ENCODE results near the gene TOM1L2.
"Not testable (repeated sequence)": the region's sequence is repeated elsewhere in the genome, so short reads cannot be mapped to it uniquely, and the experiment has no call there.

TOM1L2 gene

DNA sequence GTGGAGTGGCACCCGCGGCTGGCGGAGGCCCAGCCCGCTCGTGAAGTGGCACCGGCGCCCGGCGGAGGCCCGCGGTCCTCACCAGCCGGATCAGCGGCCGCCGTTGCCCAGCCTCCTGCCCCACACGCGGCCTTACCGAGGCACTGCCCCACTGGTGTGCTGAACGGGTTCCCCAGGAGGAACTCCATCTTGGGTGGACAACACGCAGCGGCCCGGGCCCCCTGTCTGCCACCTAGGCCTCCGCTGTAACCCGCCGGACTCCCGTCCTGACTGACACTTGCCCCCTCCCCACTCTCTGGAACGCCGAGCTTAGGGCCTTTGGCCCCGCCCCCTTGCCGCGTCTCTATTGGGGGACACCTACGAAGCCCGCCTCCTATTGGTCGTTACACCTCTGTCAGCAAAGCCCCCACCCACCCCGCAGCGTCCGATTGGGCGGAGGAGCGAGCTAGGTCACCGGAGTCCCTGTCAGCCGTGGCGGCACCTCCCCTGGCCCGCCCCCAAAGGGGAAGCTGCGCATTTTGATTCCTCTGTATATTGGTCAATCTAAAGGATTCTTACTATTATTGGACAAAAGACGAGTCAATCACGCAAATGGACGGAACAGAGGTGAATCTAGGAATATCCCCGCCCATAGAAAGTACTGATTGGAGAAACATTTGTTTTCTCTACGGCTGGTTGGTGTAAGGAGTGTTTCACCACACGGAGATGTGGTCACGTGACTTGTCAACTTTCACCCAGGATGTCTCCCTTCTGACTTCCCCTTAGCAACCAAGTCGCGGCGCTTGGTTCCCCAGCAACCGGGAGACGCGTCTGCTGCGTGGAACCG lies at the start of gene TOM1L2, which contains the start of gene DRC3:
Gene TOM1L2 (minus strand): TSS at position 275 of the 826 bp plus-strand sequence. CDS start 87 bp downstream, at position 188.
Gene DRC3 (plus strand): TSS at position 737 of the 826 bp plus-strand sequence. CDS start 4,737 bp downstream, outside the sequence.
- peak; percentile 100 for DNase-seq

DNA sequence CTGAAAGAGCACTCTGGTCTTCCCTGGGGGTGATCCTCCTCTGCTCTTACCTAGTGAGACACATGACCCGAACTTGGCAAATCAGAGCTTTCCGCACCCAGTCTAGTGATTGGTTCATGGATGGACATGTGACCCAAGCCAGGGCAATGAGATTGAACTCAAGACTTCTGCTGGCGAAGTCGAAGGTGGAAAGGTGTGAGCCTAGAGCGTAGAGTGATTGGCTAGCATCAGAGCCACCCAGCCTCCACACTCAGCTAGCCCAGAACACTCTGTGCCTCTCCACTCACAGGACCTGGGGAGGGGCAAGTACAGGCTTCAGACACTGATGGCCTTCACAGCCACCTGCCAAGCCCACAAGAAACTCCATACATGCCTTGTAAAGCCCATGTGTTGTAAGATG lies 49.2 kb upstream of the TOM1L2 start:
- DNase-seq: no peak

DNA sequence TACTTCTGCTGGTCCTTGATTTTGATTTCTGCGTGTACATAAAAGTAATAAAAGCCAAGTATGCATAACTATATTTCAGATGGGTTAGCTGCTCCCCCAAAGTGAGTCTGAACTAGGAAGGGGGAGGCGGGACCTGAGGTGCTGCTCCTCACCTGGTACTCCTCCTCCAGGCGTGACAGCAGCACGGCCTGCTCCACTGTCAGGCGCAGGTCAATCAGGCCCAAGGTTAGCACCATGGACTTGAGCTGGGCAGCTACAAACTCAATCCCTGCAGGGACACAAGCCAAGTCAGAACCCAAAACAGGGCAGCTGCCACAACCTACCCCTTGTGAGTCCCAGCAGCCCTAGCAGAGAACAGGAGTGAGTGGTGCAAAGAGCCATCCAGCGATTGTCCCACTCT lies 48.8 kb upstream of the TOM1L2 start:
- no peak for DNase-seq

DNA sequence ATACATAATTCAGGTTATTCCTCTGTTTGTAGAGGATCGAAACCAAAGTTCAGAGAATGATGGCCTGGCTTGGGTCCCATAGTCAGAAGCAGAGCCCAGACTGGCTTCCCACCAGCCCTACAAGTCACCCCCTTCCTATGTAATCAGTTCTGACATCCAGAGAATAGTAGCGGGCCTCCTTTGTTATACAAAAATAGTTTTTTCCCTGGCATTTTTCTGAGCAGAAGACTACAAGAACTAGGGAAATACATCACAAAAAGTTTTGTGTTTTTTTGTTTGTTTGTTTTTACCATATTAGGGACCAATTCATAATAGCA lies 47.6 kb upstream of the TOM1L2 start:
- DNase-seq: no peak

DNA sequence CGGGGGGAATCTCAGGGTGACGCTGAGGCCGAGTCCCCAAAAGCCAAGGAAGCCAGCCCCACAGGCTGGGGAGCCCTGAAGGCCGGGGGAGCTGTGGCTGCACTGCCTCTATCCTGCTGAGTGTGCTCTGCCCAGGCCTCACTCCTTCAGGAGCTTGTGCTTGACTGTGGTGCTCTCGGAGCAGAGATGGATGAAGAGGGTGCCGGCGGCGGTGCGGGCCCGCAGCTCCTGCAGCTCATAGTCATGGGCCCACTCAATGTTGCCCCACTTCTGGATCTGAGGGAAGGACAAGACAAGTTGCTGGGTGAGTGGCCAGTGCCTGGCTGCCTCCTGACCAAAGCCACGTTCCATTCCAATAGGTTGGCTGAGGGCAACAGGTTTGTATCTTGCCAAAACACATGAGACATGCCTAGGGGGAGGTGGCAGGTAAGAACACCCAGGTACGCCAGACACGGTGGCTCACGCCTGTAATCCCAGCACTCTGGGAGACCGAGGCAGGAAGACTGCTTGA lies 46.3 kb upstream of the TOM1L2 start:
- DNase-seq: no peak

DNA sequence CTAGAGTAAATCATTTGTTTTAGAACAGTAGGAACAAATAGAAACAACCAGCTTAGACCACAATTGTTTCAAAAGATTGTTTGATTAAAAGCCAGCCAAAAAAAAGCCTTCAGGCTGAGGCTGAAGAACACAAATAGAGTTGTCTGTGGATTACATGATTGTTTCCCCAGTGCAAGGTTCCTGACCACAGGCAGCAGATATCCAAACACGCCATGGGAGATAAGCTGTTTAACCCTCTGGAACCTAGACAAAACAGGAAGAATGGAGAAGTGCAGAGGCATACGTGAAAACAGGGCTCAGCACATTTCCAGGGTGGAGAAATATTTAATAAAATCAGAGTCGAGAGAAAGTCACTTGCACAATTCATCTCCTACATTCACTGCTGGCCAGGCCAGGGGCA lies 45.8 kb upstream of the TOM1L2 start:
- no peak for DNase-seq

DNA sequence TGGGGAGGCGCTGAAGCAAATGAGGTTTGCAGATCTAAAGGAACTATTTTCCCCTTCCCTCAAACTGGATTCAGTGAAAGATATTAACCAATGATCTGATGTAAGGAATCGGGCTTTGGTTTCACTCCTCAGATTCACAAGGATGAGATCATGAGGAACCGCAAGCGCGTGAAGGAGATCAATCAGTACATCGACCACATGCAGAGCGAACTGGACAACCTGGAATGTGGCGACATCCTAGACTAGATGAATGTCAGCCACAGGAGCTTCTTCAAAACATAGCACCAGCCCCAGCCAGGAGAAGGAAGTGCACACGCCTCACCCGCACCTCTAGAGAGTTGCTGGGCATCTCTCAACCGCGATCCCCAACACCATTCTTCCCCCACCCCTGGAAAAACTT lies 44.2 kb upstream of the TOM1L2 start:
- no peak for DNase-seq

DNA sequence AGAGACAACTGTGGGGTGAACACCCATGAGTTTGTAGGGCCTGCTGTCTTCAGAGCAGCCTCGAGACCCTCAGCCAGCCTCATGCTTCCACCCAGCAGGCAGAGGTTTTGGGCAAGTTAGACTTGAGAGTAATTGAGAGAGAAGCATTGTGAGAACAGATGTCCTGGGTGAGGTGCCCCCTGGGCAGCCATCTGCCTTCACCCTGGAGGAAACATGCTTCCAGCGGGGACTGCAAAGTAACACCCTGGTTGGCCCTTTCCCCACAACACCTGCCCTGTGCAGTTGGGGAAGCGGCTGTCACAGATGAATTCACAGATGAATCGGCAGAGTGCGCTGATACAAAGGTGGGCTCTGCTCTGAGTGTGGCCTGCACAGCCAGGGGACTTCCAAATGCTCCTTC lies 43.4 kb upstream of the TOM1L2 start:
- no peak for DNase-seq

DNA sequence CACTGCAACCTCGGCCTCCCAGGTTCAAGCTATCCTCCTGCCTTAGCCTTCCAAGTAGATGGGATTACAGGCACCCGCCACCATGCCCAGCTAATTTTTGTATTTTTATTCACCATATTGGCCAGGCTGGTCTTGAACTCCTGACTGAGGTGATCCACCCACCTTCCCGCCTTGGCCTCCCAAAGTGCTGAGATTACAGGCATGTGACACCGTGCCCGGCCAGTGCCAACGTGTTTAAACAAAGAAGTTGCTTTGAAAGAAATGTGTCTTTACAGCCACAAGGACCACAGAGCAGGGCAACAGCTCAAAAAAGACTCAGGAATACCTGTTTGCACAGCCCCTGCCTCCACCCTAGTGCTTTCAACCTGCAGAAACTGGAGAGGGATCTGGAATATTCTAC lies 41.8 kb upstream of the TOM1L2 start:
- no peak for DNase-seq

DNA sequence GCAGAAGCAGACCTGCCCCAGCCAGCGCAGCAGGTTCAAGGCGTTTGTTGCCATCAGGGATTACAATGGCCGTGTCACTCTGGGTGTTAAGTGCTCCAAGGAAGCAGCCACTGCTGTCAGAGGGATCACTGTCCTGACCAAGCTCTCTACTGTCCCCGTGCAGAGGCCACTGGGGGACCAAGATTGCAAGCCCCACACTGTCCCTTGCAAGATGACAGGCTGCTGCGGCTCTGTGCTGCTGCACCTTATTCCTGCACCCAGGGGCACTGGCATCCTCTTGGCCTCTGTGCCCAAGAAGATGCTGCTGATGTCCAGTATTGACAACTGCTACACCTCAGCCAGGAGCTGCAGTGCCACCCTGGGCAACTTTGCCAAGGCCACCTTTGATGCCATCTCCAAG lies 39.1 kb upstream of the TOM1L2 start:
- no peak for DNase-seq

DNA sequence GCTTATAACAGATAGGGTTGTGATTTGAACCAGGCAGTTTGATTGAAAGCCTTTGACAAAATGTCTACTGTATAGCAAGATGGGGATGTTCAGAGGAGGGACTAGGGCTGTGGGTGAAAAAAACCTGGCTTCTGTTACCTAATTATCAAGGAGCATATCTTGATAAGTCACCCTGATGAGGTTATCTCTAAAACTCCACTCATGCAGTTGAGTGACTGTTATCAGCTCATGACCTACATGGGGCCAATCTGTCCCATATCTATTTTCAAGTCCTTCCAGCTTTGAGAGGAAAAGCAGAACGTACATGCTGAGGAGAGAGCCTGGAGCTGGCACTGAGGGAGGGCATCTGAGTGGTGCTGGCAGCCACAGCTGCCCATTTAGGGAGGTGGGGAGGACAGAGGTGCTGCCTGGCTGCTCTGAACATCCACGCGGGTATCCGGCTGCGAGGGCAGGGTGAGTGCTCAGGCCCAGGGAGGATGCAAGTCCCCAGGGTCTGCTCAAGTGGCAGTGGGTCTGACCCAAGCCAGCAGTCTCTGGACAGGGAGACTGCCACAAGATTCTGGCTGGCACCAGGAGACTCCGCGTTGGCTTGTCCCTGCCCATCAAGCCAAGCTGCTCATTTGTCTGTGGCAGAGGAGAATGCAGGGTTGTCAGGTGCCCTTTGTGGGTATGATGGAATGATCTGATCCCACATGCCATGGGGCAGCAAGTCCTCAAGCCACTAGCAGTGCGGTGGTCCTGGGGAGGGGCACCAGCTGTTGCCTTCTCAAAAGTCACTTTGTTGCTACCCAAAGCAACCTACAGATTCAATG lies 37.6 kb upstream of the TOM1L2 start:
- DNase-seq: no peak

DNA sequence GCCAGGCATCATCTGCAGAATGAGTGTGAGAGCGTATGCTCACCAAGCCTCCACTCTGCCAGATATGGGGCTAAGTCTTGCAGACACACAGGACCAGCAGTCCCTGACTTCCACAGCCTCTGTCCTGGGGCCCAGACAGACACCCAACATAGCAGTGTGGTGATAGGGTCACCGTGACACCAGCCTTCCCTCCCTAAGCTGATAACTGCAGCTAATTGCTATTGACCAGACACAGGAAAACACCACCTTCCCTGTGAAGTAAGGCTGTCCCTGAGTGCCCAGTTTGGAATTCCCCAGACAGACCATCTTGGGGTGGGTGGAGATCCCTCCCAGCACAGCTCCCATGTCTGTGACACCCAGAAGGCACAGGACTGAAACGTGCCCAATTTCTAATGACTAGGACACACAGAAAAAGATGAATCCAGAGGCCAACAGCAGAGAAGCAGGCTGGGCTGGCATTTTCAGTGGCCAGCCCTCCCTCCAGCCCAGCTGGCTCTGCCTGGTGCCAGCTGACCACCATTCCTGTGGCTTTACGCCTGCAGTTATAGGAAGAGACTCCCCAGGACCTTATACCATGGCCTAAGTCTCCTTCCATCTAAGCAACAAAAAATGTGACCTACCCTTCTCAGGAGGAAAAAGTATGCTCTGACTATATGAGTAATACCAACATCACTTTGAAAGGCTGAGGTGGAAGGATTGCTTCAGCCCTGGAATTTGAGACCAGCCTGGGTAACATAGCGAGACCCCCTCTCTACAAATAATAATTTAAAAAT lies 36.5 kb upstream of the TOM1L2 start:
- DNase-seq: no peak

DNA sequence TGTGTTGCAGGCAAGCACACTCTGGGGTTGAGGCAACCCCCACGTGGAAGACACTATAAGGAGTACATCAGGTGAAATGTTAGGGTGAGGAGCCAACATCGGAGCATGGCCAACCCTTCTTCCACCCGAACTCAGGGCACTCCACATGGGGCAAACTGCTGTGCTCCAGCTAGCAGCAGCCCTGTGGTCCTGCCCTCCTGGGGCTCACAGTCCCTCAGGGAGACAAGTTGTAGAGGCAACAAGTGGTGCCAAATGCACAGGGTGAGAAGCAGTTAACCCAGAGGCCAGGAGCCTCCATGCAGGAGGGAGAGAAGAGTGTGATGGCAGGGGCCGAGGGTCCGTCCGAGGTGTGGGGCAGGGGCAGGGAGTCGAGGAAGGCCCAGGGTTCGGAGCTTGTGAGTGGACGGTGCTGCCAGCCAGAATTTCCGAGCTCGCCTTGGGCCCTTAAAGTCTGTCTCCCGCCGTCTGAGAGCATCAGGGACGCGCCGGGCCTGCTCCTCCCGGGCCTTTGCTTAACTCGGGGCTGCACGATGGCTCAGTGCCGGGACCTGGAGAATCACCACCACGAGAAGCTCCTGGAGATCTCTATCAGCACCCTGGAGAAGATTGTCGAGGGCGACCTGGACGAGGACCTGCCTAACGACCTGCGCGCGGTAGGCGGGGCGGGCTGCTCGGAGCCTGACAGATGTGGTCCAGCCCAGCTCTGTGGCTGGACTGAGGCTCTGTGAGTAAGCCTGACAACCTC lies 34.5 kb upstream of the TOM1L2 start:
- DNase-seq: no peak

DNA sequence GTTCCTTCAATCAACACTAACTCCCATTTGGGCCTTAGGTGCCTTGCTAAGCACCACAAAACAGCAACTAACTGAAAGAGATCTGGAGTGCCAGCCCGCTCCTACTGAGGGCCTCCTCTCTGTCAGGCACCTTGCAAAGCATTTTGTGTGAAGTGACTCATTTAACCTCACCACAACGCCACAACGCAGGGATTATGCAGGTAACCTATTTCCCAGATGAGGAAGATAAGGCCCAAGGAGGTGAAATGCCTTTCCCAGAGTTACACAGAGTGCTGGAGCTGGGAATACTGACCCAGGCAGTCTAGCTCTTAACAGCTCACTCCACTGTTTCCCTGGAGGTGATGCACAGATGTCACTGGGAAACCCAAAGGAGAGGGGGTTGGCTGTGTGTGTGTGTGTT lies 33.3 kb upstream of the TOM1L2 start:
- DNase-seq: no peak

DNA sequence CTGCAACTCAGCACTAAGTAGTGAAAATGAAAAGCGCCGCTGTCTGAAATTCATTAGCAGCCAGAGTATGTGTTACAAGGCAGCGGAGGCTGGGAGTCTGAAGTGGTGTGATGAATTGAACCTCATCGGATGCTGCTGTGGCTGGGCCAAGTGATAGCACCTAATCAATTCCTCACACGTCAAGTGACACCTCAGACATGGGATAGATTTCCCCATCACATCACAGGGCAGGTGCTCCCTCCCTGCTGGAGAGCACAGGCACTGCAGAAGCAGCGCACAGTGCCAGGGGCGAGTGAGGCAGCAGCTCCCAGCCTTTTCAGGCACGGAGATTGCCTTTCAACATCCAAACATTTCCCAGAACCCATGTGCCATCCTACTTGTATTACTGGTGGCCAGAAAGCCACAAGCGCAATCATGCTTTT lies 32.7 kb upstream of the TOM1L2 start:
- DNase-seq: no peak

DNA sequence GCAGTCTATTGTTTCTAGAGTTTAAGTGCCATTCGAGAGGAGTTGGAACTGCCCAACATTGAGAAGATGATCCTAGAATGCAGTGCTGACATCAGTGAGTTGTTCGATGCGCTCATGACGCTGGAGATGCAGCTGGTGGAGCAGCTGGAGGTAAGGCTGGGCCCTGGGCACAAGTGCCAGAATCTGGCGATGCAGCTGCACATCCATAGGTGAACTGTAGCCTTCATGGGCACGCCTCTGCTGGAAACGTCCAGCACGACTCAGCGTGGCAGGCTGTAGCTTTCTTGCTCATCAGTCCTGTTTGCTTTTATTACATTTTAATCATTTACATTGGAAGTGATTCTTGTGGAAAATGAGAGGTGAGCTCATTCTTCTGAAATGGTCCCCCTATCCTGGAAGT lies 32.1 kb upstream of the TOM1L2 start:
- DNase-seq: no peak

DNA sequence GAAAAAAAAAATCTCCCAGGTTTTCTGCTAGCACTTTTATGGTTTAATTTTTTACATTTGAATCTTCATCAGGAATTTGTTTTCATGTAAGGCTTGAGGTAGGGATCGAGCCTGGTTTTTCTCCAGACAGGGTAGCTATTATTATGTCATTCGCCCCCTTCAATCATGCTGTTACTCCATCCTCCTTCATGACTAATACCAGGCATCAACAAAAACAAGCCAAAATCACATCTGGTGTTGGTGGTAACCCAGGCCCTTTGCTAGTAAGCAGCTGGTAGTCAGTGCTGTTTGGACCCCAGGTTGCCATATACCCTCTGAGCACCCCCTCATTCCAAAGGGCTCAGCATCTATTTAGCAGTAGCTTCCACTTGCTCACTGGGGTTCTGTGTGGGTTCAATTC lies 30.0 kb upstream of the TOM1L2 start:
- DNase-seq: no peak

DNA sequence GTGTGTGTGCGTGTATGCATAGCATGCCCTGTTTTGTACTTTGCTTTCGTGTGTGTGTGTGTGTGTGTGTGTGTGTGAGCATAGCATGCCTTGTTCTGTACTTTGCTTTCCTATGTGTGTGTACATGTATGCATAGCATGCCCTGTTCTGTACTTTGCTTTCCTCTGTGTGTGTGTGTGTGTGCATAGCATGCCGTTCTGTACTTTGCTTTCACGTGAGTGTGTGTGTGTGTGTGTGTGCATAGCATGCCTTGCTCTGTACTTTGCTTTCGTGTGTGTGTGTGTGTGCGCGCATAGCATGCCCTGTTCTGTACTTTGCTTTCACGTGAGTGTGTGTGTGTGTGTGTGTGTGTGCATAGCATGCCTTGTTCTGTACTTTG lies 27.8 kb upstream of the TOM1L2 start:
- DNase-seq: no peak

DNA sequence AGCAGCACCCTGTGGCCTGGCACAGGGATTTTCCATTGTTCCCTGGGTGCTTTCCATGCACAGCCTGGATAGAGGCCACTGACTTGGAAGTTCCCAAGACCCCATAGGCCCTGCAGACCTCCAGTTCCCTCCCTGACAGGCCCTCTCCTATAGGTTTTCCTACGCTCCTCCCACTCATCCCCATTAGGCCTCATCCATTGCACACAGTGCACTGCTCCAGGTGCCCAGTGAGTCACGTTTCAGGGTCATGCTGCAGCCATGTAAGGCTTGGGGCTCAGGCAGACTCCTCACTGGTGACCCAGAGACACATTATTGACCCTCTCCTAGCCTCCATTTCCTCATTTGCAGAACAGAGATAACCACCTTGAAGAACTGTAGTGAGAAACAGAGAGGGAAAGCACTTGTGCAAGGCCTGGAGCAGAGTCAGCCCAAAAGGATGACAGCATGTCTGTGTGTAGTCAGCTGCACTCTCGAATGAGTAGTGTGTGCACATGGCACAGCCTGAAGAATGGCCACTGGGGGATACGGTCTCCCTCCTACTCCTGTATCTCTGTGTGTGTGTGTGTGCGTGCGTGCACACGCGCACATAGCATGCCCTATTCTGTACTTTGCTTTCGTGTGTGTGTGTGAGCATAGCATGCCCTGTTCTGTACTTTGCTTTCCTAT lies 27.3 kb upstream of the TOM1L2 start:
- no peak for DNase-seq

DNA sequence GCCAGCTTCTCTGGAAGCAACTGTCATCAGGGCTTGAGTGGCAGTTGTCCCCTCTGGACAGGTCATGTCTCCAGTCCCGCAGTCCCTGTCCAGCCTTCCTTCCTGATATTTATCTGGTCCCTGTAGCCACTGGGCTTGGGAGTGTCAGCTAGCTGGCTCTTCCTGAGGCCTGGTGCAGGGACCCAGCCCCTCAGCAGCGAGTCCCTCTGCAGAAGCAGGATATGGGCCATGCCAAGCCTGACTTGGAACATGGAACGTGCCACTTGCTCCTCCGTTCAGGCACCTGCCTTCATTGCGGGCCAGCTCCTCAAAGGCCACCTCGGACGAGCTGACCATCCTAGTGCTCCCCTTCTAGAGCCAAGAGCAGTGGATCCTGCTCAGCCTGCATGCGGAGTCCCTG lies 26.7 kb upstream of the TOM1L2 start:
- no peak for DNase-seq

DNA sequence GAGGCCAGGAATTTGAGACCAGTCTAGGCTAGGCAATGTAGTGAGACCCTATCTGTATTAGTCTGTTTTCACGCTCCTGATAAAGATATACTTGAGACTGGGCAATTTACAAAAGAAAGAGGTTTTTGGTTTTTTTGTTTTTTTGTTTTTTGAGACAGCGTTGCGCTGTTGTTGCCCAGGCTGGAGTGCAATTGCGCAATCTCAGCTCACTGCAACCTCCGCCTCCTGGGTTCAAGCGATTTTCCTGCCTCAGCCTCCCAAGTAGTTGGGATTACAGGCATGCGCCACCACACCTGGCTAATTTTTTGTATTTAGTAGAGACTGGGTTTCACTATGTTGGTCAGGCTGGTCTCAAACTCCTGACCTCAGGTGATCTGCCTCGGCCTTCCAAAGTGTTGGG lies 23.7 kb upstream of the TOM1L2 start:
- not testable (repeated sequence) for DNase-seq

All from CD4-positive, alpha-beta T cell treated with Interleukin-6 for 4 hours (primary cell).